Measurements from ENCODE around the gene RNF5.

RNF5 gene

GRCh38 chr6:32151863-32152768, 26.1 kb upstream of the RNF5 start, which contains the start of gene PRRT1:
TSS of gene PRRT1 (minus strand) at chr6:32151939. CDS start at chr6:32151827, 112 bp downstream.
- no peak for DNase-seq (ENCODE audit: low read depth, low spot score)
- H3K27ac ChIP-seq, result peak within 1 kb of the TSS; percentile 58

GRCh38 chr6:32152769-32153563, 25.2 kb upstream of the RNF5 start:
- peak overlapping the region; percentile 58 for H3K27ac ChIP-seq
- no peak for DNase-seq (ENCODE audit: low read depth, low spot score)

- H3K27ac ChIP-seq, result peak within 1 kb of the TSS; percentile 58
- no peak for DNase-seq (ENCODE audit: low read depth, low spot score)
Observed at GRCh38 chr6:32153564-32154513, 24.4 kb upstream of the RNF5 start, which contains the start of gene PPT2. TSS of gene PPT2 (plus strand) at chr6:32154141. CDS start at chr6:32154595, 454 bp downstream.

- H3K27ac ChIP-seq, result peak overlapping the region; percentile 58
- no peak for DNase-seq (ENCODE audit: low read depth, low spot score)
Observed at GRCh38 chr6:32154514-32155161, 23.6 kb upstream of the RNF5 start.

- no peak for DNase-seq (ENCODE audit: low read depth, low spot score)
Observed at GRCh38 chr6:32156891-32157290, 21.3 kb upstream of the RNF5 start.

GRCh38 chr6:32158052-32158451, 20.2 kb upstream of the RNF5 start:
- DNase-seq (ENCODE audit: low read depth, low spot score), result no peak
- H3K27ac ChIP-seq, result no peak overlapping the region

More at GRCh38 chr6:32156891-32157290, 21.3 kb upstream of the RNF5 start:
- no peak overlapping the region for H3K27ac ChIP-seq

GRCh38 chr6:32163559-32164258, 14.5 kb upstream of the RNF5 start:
- DNase-seq (ENCODE audit: low read depth, low spot score), result no peak
- no peak overlapping the region for H3K27ac ChIP-seq

GRCh38 chr6:32164295-32164694, 13.9 kb upstream of the RNF5 start, which contains the start of gene EGFL8:
TSS of gene EGFL8 (plus strand) at chr6:32164595. CDS start at chr6:32166166, 1,571 bp downstream.
- no peak within 1 kb of the TSS for H3K27ac ChIP-seq
- no peak for DNase-seq (ENCODE audit: low read depth, low spot score)

- DNase-seq (ENCODE audit: low read depth, low spot score), result no peak
- H3K27ac ChIP-seq, result no peak overlapping the region
Observed at GRCh38 chr6:32166411-32167061, 11.7 kb upstream of the RNF5 start.

- DNase-seq (ENCODE audit: low read depth, low spot score), result no peak
- H3K27ac ChIP-seq, result no peak overlapping the region
Observed at GRCh38 chr6:32167154-32167760, 10.9 kb upstream of the RNF5 start.

- H3K27ac ChIP-seq, result no peak overlapping the region
- no peak for DNase-seq (ENCODE audit: low read depth, low spot score)
Observed at GRCh38 chr6:32167761-32168262, 10.4 kb upstream of the RNF5 start.

GRCh38 chr6:32168350-32168749, 9.9 kb upstream of the RNF5 start:
- DNase-seq (ENCODE audit: low read depth, low spot score), result no peak
- H3K27ac ChIP-seq, result no peak overlapping the region

GRCh38 chr6:32168807-32169591, 9.2 kb upstream of the RNF5 start:
- DNase-seq (ENCODE audit: low read depth, low spot score), result no peak
- no peak overlapping the region for H3K27ac ChIP-seq

- no peak overlapping the region for H3K27ac ChIP-seq
- no peak for DNase-seq (ENCODE audit: low read depth, low spot score)
Observed at GRCh38 chr6:32170294-32170693, 7.9 kb upstream of the RNF5 start.

- no peak overlapping the region for H3K27ac ChIP-seq
- DNase-seq (ENCODE audit: low read depth, low spot score), result no peak
Observed at GRCh38 chr6:32171234-32171633, 7.0 kb upstream of the RNF5 start.

- DNase-seq (ENCODE audit: low read depth, low spot score), result no peak
- no peak overlapping the region for H3K27ac ChIP-seq
Observed at GRCh38 chr6:32173051-32173727, 5.0 kb upstream of the RNF5 start.

Data from epithelial cell of prostate (primary cell).